Ecto neural progenitor cell (in vitro differentiated cells): ENCODE measurements around the gene ADAMTS2.

Experiments
- DNase-seq: peaks from one replicate; pipeline ENCODE4 v3.0.0-alpha.2; 2018; ENCODE audit warnings: low spot score

ADAMTS2 gene

DNA sequence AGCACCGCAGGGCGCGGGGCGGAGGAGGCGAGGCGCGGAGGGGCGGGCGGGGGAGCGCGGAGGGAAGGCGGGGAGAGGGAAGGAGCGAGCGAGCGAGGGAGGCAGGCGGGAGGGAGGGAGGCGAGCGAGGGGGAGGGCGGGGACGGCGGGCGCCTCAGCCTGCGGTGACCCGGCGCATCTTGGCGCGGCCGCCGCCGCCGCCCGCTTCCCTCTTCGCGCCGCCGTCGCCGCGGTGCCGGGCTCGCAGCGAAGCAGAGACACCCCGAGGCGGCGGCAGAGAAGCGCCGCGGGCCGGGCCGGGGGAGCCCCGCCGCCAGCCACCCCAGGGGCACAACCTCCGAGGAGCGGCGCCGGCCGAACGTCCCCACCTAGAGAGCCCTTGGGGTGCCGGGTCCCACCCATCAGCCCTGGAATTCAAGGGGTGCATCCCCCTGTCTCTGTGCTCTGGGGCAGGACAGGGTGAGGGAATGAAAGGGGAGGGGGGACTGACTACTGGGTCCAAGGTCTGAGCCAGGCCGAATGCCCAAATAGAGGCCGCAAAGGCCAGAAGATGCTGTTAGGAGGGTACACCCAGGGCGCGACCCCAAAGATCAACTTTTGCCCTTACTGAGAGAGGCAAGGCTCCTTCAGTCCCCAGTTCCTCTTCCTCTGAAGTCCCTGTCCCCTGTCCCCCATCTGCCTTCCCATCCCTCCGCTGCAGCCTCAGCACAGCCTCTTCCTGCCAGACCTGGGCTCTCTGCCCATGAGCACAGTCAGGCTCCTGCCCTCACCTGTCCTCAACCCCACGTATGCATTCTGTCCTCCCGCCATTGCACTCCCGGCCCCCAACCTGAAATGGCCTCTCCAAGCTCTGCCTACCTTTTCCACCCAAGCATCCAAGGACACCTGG is at the start of gene ADAMTS2:
Gene ADAMTS2 (minus strand): TSS at position 29 of the 889 bp plus-strand sequence. CDS start 133 bp downstream, outside the sequence.
- no peak for DNase-seq

DNA sequence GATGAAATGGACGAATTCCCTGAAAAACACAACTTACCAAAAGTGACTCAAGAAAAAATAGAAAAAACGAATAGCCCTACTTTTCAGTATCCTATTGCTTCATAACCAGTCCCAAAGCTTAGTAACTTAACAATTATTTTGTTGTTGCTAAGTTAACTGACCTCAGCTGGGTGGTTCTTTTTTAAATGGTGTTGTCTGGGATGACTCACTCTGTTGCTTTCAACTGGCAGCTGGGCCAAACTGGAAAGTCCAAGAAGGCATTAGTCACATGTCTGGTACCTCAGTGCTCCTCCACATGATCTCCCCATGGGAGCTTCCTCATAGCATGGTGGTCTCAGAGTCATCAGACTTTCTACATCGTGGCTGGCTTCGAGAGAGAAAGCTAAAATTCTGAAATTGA is 47.8 kb upstream of the ADAMTS2 start:
- no peak for DNase-seq

DNA sequence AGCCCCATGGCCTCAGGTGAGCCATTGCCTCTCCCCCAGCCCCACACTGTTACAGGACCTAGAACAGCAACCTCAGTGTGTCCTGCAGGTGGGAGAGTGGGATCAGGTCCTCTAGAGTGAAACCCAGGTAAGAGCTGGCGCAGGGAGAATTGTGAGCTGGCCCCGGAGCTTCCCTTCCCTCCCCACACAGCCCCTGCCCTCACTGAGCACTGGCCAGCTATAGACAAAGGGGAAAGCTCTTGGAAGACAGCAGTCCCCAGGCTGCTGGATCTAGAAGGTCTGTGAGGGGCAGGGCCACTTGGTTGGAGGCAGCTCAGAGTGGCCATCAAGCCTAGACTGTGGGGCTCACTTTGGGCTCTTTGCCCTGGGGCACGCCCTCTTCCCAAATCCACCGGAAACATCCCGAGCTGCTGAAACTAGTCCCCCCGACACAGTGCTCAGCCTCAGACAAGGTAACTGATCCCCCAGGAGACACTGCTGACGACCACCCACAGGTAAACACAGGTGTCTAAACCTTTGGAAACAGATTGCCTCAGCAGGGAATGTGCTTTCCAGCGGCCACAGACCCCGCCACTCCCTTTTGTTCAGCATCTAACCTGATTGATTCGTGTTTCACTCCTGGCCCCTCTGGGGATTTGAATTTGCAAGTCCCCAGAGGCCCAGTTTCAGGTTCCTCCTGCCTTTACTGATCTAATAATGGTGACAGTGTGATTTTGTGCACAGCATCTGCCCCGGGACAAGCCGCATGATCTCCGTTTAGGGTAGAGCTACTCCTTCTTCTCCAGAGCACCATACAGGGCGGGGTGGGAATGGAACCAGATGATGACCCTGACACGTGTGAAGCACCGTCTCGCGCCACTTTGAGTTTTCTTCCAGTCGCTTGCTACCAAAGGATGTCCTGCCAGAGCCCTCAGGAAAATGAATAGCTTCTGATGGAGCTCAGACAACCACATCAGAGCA is 42.2 kb upstream of the ADAMTS2 start:
- DNase-seq = peak; percentile 34

- peak; percentile 14 for DNase-seq
Observed at GRCh38 chr5:179385914-179386313, 40.7 kb upstream of the ADAMTS2 start.

- DNase-seq = peak; percentile 11
Observed at GRCh38 chr5:179382486-179382885, 37.2 kb upstream of the ADAMTS2 start.

DNA sequence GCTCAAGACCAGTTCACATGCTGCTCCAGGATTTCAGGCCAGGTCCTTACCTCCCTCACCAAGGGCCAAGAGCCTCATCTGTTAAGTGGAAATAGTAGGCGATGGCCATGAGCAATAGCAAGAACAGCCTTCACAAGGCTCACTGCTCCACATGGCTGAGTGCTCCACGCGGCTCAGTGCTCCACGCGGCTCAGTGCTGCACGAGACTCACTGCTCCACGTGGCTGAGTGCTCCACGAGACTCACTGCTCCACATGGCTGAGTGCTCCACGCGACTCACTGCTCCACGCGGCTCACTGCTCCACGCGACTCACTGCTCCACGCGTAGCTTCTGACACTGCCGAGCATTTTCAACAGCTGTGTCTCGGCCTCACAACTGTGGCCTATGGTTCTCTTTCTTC is 36.4 kb upstream of the ADAMTS2 start:
- peak; percentile 27 for DNase-seq

GRCh38 chr5:179380211-179381035 is 35.2 kb upstream of the ADAMTS2 start:
- DNase-seq = peak; percentile 32

- DNase-seq = peak; percentile 21
Observed at GRCh38 chr5:179379321-179379890, 34.1 kb upstream of the ADAMTS2 start.

- peak; percentile 19 for DNase-seq
Observed at GRCh38 chr5:179378441-179379271, 33.4 kb upstream of the ADAMTS2 start.

GRCh38 chr5:179378116-179378440 is 32.8 kb upstream of the ADAMTS2 start:
- DNase-seq = peak; percentile 35

GRCh38 chr5:179377421-179378115 is 32.3 kb upstream of the ADAMTS2 start:
- peak; percentile 38 for DNase-seq

DNA sequence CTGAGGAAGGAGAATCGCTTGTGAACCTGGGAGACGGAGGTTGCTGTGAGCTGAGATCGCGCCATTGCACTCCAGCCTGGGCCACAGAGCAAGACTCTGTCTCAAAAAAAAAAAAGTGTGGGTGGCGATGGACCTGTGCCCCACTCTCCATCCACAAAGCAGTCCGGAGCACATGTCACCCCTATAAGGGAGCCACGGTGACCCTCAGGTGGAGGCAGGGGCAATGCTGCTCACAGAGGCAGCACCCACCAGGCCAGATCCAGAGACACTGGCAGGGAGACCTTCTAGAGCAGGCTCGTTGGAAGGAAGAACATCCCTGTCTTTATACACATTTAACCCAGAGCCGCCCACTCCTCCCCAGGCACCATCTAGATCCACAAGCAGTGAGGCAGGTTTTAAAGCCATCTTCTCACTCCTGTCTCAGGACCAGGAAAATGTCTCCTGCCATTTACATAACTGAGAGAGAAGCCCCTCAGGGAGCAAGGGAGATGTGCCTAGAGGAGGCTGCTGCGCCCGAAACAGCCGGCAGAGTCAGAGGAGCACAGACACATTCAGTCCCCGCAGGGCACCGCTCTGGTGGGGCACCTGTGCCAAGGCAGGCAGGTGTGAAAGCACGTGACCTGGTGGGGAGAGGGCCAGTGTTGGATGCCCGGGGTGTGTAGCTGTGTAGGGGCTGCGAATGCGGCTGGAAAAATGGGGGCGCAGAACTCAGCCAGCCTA is 31.6 kb upstream of the ADAMTS2 start:
- peak; percentile 38 for DNase-seq

- peak; percentile 37 for DNase-seq
Observed at GRCh38 chr5:179375831-179376365, 30.6 kb upstream of the ADAMTS2 start.

DNA sequence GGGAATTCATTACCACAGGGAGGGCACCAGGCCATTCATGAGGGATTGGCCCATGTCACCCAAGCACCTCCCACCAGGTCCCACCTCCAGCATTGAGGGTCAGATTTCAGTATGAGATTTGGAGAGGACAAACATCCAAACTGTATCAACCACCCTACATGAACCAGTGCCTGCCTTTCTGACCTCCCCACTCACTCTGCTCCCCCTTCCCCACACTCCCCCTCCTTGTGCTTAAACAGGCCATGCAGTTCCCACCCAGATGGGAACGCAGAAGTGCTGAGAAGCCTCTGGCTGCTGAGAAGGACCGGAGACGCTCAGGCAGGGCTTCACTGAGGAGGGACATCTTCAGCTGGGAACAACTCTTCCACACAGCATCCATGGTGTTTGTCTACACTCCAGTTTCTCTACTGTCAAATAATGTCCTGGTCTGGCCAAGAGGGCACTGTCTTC is 30.0 kb upstream of the ADAMTS2 start:
- peak; percentile 34 for DNase-seq

DNA sequence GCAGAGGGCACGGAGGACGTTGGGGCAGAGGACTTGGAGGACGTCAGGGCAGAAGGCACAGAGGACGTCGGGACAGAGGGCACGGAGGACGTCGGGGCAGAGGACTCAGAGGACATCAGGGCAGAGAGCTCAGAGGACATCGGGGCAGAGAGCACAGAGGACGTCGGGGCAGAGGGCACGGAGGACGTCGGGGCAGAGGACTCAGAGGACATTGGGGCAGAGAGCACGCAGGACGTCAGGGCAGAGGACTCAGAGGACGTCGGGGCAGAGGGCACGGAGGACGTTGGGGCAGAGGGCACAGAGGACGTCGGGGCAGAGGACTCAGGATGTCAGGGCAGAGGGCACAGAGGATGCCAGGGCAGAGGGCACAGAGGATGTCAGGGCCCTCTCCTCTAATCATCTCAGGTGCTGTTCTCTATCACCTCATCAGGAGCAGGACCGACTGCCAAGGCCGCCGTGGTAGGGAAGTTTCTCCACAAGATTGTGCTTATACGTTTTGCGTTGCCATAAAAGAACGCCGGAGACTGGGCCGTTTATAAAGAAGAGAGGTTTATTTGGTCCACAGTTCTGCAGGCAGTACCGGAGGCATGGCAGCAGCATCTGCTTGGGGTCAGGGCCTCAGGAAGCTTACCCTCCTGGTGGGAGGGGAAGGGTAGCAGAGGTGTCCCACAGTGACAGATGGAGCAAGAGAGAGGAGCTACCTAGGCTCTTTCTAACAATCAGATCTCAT is 29.4 kb upstream of the ADAMTS2 start:
- DNase-seq = peak; percentile 32

DNA sequence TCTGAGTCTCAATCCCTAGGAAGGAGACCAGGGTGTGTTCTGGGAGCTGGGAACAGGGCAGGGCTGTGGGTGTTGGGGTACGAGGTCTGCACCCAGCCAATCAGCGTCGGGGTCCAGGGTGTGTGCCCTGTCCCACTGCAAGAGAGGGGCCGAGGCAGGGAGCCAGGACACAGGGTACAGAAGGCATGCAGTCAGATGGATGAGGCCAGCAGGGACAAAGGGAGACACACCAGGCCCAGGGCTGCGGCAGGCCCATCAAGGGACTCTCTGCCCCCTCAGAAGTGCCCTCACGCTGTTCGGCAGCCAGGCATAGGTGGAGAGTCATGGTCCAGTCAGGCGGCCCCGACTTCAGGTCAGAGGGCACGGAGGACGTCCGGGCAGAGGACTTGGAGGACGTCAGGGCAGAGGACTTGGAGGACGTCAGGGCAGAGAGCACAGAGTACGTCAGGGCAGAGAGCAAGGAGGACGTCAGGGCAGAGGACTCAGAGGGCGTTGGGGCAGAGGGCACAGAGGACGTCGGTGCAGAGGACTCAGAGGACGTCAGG is 28.8 kb upstream of the ADAMTS2 start:
- DNase-seq = peak; percentile 30

DNA sequence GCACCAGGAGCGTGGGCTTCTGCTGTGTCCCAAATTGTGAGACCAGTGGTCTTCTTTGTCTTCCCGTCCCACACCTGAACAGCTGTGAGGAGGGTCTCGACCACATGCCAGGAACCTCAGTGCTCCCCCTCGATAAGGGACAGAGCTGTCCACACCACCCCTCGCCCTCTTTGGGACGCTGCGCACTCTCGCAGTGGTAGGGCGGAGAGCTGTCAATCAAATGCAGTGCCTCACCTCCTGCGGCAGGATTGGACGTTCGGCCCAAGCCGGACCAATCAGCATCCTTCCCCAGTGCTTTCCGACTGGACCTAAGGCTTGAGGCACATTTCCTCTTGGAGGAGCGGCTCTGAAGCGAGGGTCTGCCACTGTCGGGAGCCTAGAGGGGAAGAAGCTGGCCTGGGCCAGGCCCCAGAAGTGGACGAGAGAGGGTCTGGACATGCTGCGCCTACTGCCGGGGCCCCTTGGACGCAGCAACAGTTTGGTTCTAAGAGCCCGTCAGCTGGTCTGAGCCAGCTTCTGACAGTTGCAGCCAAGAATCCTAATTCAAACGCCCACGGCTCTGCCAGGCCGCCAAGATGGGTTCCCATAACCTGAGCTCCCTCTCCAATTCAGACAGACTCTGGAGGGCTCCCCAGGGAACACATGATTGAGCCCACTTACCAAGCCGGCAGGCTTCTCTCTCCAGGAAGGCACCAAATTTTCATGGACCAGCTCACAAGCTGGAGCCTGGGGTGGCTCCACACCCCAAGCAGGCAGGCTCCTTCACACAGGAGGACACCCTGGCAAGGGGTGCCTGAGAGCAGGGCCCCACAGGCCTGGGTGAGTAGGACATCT is 28.1 kb upstream of the ADAMTS2 start:
- DNase-seq = peak; percentile 51
